AG04449 (cell line): ENCODE measurements around the gene IRAK3.

Experiments used
- CTCF ChIA-PET: fragments of 350-600 bp; formaldehyde crosslinking; extraction: SDS; loops from one replicate; lab custom pipeline; 2021; ENCODE audit warnings: antibody characterized with exemption; lab: Yijun Ruan, JAX
- POLR2A ChIA-PET: fragments of 400-600, 350-600 bp; formaldehyde crosslinking; extraction: SDS; loops from one replicate; lab custom pipeline; 2020; ENCODE audit warnings: antibody characterized with exemption, inconsistent platforms; lab: Yijun Ruan, JAX
- DNase-seq: peaks from one replicate; pipeline ENCODE4 v3.0.0-alpha.2; 2010; ENCODE audit warnings: low read depth, low spot score
- H3K4me3 ChIP-seq: 2 replicates; pipeline ENCODE4 v1.5.1; 2011; ENCODE audit warnings: low read depth, mild to moderate bottlenecking, control low read depth, low read length
- TF ChIP-seq, protein P1 (sequence below): IDR thresholded peaks from one replicate; pipeline ENCODE4 v1.5.1; 2011; ENCODE audit warnings: mild to moderate bottlenecking, moderate library complexity, low read length, control low read depth, inconsistent platforms; ENCODE audit not compliant: insufficient read depth; ENCODE audit errors: missing control alignments

IRAK3 gene

DNA sequence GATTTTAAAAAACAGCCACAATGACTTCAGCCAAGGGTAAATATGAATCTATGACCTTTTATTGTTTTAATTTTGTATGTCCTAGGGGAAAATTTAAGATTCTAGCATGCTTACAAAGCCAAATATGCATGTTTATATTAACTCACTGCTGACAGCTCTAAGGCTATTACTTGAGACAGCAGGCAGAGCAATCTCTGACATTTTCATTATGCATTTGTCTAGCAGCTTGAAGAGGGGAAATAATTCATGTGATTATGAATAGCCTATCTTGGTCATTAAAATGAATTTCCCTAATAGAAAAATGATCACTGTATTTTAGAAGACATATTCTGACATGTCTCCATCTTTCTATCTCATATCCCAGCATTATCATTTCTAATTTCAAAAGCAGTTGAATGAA lies 66.7 kb downstream of the IRAK3 start:
- CTCF ChIA-PET, result interaction anchor here (2.2 kb wide), 1 partner anchor 14 kb away, joined by 6 read pairs; no protein-coding TSS in a partner anchor
- TF ChIP-seq, protein P1, sequence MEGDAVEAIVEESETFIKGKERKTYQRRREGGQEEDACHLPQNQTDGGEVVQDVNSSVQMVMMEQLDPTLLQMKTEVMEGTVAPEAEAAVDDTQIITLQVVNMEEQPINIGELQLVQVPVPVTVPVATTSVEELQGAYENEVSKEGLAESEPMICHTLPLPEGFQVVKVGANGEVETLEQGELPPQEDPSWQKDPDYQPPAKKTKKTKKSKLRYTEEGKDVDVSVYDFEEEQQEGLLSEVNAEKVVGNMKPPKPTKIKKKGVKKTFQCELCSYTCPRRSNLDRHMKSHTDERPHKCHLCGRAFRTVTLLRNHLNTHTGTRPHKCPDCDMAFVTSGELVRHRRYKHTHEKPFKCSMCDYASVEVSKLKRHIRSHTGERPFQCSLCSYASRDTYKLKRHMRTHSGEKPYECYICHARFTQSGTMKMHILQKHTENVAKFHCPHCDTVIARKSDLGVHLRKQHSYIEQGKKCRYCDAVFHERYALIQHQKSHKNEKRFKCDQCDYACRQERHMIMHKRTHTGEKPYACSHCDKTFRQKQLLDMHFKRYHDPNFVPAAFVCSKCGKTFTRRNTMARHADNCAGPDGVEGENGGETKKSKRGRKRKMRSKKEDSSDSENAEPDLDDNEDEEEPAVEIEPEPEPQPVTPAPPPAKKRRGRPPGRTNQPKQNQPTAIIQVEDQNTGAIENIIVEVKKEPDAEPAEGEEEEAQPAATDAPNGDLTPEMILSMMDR, result no peak
- no peak for DNase-seq
- H3K4me3 ChIP-seq, result no peak overlapping the region
- POLR2A ChIA-PET, result no interaction called here

- POLR2A ChIA-PET, result no interaction called here
- CTCF ChIA-PET, result interaction anchor here (2.2 kb wide), 1 partner anchor 12 kb away, joined by 6 read pairs; no protein-coding TSS in a partner anchor
- H3K4me3 ChIP-seq, result no peak overlapping the region
- TF ChIP-seq, protein P1, result no peak
- no peak for DNase-seq
These were observed 69.0 kb downstream of the IRAK3 start for GRCh38 chr12:66258011-66258410.

DNA sequence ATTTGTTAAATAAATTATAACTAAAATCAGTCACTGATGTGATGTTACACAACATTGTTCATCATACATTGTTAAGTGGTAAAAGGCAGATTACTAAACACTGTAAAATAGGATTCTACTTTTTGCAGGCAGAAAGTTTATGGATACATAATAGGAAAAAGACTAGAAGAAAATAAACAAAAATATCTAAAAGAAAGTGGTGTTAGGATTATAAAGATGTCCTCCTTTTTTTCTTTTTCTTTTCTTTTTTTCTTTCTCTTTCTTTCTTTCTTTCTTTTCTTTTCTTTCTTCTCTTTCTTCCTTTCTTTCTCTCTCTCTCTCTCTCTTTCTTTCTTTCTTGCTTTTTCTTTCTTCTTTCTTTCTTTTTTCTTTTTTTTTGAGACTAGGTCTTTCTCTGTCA lies 73.7 kb downstream of the IRAK3 start:
- no peak overlapping the region for H3K4me3 ChIP-seq
- no peak for DNase-seq
- ChIA-PET POLR2A (no interaction called here), CTCF (no interaction called here)
- TF ChIP-seq, protein P1, result no peak

- ChIA-PET POLR2A (no interaction called here), CTCF (interaction anchor here (0.9 to 2.4 kb wide), 5 partner anchors 9 to 145 kb away, joined by 3 to 13 read pairs (median 5); no protein-coding TSS in a partner anchor)
- DNase-seq, result no peak
- TF ChIP-seq, protein P1, result no peak
- H3K4me3 ChIP-seq, result no peak overlapping the region
These were observed 79.5 kb downstream of the IRAK3 start for GRCh38 chr12:66268562-66268961.

- DNase-seq, result no peak
- H3K4me3 ChIP-seq, result no peak overlapping the region
- ChIA-PET POLR2A (no interaction called here), CTCF (interaction anchor here (0.9 to 4.0 kb wide), 18 partner anchors 9 to 440 kb away, joined by 3 to 47 read pairs (median 6); no protein-coding TSS in a partner anchor)
- TF ChIP-seq, protein P1, result no peak
These were observed 80.1 kb downstream of the IRAK3 start for GRCh38 chr12:66269142-66269541.

DNA sequence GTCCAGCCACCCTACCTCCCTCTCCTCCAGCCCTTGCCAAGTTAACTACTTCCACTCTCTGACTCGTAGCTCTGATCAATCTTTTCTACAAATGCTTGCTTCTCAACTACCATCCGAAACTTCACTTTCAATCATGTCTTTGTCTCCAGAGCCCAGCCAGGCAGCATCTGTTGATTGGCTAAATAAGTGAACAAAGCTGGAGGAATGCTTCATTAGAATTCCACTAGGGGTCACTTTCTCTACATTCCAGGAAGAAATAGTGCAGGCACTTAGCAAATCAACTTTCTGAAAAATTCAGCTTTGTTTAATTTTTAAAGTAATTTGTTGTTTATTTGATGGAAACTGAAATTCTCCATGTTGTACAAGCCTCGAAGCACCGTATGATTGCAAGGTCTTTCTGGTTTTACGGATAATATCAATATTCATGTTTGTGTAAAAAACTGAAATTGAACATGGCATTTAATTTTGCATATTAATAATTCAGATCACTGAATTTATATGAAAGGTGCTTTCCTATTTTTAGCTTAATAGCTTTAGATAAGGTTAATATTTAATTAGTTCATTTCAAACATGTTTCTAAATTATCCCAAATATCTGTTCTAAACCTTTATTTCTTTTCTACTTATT lies 80.9 kb downstream of the IRAK3 start:
- ChIA-PET CTCF (interaction anchor here (0.9 to 4.0 kb wide), 26 partner anchors 8 to 440 kb away, joined by 3 to 47 read pairs (median 5); partner anchors contain the start of gene HELB), POLR2A (no interaction called here)
- H3K4me3 ChIP-seq, result no peak overlapping the region
- peak; percentile 12 for DNase-seq
- TF ChIP-seq, protein P1, result peak; percentile 48
